GM11168 (cell line): ENCODE results near the gene ANKH.
"Not testable (repeated sequence)": the region's sequence is repeated elsewhere in the genome, so short reads cannot be mapped to it uniquely, and the experiment has no call there.

Source experiments
- in situ Hi-C: fragments of 300-500 bp; cut with MboI; formaldehyde crosslinking; loops from one replicate; pipeline ENCODE4 v1.12.0; 2022; ENCODE audit warnings: low sequenced_read_pairs; ENCODE audit not compliant: unreplicated experiment

Gene ANKH

GRCh38 chr5:14890846-14891245 is 19.3 kb upstream of the ANKH start:
- in situ Hi-C loops: loop anchor here (5.0 kb wide), 1 partner anchor 71 kb away; no protein-coding TSS in a partner anchor

GRCh38 chr5:14884062-14884612 is 12.6 kb upstream of the ANKH start:
- in situ Hi-C loops: no loop called here

- in situ Hi-C loops: no loop called here
Observed at GRCh38 chr5:14882658-14883580, 11.3 kb upstream of the ANKH start.

DNA sequence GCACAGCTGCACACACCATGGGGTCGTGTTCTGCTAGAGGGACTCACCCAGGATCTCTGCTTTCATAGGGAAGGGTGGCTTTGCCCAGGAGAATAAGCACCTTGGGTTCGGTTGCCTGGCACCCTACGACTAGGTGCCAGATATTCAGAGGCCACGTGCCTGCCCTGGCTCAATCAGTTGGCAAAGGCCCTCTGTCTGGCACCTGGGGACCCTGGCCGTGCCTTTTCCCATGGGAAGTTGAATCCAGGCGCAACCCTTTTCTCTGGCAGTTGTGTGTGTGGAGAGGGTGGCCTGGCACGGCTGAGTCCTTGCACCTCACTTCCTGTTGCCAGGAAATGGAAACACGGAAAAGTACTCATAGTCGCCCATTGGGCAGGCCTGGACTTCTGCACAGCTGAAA is 10.2 kb upstream of the ANKH start:
- in situ Hi-C loops: no loop called here

DNA sequence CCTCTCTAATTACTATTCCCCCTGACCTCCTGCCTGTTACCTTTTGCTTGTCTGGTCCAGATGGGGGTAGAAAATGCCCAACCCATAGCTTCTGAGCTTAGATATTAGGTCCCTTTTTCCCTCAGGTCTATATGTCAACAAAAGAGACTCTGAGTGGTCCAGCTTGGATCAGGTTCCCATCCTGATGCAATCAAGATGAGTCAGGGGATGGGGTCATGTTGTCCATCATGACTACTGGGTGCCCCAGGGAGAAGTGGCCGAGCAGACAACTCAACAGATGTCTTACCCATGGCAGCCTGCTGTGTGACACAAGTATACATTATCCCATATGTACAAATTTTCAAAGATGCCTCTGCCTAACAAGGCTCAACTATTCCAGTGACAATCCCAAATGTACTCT is 9.1 kb upstream of the ANKH start:
- in situ Hi-C loops: no loop called here

DNA sequence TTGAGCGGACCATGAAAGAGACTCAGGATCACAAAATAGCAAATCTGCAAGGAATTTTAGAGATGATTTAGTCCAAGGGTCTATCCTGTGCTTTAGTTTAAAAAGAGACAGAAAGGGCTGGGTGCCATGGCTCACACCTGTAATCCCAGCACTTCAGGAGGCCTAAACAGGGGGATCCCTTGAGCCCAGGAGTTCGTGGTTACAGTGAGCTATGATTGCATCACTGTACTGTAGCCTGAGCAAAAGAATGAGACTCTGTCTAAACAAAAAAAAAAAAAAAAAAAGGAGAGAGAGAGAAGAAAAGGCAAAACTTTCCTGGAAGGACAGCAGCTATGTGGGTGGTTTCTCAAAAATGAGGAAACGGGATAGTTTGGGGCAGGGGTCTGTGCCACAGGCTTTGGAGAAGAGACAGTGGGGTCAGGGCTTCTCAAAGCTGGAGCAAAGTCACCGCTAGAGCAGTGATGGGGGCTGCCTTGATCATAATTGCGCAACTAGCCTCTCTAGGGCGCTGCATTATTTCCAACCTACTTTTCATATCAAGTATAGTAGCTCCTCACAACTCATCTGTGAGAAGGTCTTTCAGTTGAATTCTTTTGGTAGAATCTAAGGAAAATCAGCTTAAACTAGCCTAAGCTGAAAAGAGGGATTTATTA is 8.5 kb upstream of the ANKH start:
- in situ Hi-C loops: no loop called here

DNA sequence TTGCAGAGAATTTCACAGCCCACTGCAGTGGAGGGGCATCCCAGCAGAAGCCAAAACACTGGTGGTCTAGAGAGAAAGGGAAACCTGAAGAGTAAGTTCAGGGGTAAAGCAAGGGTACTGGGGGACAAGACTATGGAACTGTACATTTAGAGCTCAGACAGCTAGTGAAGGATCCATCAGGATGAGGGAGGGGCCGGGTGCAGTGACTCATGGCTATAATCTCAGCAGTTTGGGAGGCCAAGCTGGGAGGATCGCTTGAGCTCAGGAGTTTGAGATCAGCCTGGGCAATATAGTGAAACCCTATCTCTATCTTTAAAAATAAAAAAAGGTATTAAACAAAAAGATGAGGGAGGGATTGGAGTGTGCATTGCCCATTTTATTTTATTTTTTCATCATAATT is 7.8 kb upstream of the ANKH start:
- in situ Hi-C loops: no loop called here

- in situ Hi-C loops: not testable (repeated sequence)
Observed at GRCh38 chr5:14878192-14878591, 6.6 kb upstream of the ANKH start.

GRCh38 chr5:14876095-14876494 is 4.5 kb upstream of the ANKH start:
- in situ Hi-C loops: no loop called here

DNA sequence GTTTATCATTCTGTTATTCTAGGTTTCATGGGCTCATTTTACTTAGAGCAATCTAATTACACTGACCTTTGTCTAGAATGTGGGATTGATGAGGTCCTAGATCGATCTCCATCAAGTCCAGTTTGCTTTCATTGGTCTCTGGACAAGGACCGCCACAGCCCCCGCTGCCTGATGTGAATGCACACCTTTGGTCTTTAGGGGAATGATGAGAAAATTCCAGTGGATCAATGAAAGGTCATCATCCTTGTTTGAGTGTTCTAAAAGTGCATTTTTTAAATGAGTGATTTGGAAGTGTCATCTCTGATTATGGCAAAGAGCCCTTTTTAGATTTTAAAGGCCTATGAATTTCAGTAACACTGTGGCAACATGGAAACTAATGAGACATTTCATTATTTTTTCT is 2.2 kb upstream of the ANKH start:
- in situ Hi-C loops: no loop called here

DNA sequence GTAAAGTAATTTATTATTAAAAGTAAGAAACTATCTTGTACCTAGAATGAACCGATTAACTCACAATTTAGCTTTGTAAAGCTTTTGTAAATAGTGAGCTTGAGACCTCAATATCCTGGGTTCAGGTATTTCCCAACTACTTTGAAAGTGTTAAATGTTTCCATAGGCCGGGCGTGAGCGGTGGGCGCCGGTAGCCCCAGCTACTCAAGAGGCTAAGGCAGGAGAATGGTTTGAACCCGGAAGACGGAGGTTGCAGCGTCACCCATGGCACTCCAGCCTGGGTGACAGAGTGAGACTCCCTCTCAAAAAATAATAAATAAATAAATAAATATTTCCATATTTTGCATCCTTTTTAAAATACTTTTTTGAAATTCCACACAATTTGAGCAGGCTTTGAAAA is 1.5 kb upstream of the ANKH start:
- in situ Hi-C loops: no loop called here

DNA sequence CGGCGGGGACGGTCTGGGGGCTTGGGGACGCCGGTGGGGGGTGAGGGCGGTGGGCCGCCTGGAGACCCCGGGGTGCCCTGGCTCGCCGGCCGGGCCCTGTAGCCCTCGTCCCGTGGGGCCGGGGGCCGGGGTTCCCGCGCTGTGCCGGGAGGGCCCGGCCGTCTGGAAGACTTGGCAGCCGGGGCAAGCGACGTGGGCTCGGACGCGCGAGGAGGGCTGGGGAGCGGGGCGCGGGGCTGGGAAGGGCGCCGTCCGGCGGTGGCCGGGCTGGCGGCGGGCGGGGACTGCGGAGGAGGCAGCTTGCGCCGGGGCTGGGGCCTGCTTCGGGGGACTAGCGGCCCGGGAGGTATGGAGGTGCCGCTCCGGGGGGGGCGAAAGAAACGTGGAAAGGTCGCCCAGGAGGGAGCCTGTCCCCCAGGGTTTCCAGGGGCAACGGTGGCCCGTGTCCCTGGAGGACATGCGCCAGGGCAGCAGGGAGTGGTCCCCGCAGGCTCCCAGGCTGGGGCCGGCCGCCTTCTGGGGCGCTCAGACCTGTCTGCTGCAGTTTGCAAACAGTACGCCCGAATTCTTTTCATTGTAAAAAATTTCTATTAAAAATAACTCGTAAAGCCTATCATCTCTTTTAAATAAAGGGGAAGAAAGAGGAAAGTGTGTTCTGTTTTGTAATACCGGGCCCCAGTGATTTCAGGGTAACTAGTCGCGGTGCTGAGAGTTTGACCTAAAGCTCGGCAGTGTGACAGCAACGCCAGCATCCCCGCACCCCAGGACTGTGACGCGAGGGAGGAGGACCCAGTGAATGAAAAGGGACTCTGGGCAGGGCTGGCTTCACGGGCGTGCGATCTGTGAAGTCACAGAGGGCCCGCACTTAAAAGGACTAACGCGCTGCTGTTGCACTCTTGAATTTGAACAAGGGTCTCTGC is 752 bp upstream of the ANKH start:
- in situ Hi-C loops: no loop called here

- in situ Hi-C loops: no loop called here
Observed at GRCh38 chr5:14870337-14871213, 1.0 kb downstream of the ANKH start.

DNA sequence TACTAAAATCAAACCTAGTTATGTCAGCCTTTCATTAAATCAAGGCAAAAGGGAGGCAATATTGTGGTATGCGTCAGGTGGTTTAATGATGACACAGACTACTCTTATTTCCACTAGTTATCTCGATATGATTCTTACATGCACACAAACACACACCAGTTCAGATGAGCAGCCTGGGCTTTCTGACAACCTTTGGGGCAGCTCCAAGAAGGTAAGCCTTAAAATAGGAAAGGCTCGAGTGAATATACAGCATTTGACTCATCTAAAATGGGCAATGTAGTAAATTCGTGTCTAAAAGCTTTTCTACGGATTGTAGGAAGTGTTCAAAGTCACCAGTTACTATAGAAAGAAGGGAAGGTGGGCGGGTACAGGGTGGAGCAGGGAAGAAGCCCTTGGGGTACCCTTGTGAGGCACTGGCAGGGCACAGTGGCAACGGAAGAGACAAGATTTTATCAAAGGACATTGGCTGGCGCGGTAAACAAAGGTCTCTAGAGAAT is 1.9 kb downstream of the ANKH start:
- in situ Hi-C loops: no loop called here

DNA sequence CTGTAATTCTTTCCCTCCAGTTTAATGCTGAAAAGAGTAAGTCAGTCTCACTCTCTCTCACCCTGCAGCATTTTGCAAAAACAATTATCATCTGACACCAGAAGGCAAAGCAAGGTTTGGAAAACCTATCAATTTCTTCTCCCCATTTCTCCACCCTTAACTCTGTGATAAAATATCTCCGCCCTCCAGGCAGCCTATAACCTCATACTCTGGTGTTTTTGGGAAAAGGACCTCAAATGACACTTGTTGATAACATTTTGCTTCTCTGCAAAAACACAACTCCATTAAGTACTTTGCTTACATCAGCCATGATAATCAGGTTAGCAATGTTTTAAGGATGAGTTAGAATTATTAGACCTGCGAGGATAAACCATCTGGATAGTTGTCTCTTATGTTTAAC is 2.3 kb downstream of the ANKH start:
- in situ Hi-C loops: no loop called here

DNA sequence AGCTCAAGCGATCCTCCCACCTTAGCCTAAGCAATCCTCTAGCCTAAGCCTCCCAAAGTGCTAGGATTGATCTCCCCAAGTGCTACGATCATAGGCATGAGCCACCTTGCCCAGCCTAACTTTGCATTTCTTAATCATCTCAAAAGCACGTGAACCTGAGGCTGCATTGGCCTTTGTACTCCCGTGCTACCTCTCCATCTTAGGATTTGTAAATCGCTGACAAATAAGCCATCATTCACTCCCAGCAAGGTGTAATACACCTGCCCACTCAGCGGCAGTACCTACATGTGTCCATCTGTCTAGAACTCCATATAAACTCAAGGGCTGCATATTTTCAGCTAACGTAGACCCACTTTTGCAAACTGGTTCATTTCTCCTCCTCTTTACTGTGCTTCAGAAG is 2.8 kb downstream of the ANKH start:
- in situ Hi-C loops: no loop called here

GRCh38 chr5:14864181-14864812 is 7.3 kb downstream of the ANKH start:
- in situ Hi-C loops: no loop called here

DNA sequence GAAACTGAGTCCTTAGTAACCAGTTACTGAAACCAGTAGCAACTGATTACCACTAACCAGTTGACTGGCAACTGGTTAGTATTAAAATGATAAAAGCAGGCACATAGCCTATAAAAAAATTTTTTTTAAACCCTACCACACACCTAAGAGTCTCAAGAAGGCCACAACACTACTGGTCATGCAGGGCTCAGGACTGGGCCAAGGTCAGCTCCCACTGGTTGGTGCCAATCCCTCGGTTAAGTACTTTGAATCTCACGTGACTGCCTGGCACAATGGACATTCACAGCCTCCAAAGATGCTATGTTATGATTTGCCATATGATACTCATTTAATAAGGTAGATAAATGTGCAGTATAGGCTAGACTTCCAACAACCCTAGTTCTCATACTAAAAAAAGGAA is 8.5 kb downstream of the ANKH start:
- in situ Hi-C loops: no loop called here
